ENCODE data around the gene GJA1.

DNA sequence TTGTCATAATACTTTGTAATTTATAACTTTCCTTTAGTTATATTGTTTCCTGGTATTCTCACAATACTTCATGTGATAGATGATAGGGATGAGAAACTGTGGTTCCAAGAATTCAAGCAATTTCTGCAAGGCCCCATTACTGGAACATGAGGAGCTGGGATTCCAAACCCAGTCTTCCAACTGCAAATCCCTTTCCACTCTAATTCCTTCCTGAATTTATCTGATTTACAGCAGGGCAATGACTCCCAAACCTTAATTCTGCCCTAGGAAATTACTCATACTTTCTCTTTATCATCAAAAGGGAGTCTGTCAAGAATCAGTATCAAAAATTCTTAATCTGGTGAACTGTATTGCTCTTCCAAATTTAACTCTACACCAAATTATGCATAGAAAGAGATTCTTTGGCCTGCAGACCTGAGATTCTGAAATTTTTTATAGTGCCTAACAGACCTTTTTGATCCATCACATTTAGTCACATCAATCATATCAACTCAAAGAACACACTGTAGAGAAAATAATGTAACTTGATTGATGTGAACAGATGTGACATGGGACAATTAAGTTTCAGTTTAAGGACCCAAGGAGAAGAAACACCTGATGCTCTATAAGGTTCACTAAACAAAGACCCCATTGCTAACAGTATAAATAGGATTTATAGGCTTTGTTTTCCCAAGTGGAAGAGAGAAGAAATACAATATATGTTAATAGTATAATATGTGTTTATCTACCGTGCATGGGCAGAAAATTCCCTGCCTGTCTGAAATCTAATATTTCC, 41.5 kb upstream of the GJA1 start:
- TF ChIP-seq, protein P1, sequence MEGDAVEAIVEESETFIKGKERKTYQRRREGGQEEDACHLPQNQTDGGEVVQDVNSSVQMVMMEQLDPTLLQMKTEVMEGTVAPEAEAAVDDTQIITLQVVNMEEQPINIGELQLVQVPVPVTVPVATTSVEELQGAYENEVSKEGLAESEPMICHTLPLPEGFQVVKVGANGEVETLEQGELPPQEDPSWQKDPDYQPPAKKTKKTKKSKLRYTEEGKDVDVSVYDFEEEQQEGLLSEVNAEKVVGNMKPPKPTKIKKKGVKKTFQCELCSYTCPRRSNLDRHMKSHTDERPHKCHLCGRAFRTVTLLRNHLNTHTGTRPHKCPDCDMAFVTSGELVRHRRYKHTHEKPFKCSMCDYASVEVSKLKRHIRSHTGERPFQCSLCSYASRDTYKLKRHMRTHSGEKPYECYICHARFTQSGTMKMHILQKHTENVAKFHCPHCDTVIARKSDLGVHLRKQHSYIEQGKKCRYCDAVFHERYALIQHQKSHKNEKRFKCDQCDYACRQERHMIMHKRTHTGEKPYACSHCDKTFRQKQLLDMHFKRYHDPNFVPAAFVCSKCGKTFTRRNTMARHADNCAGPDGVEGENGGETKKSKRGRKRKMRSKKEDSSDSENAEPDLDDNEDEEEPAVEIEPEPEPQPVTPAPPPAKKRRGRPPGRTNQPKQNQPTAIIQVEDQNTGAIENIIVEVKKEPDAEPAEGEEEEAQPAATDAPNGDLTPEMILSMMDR (conservative IDR thresholded peaks at IDR 0.05) = no peak
- TF ChIP-seq EZH2 (IDR thresholded peaks at IDR 0.05; ENCODE audit: low read depth) = no peak
